ENCODE measurements around the gene YTHDF1. TPM values are rescaled to one million over a fixed set of nuclear protein-coding genes. Genes with fewer than 3 reads are reported as not detected.

YTHDF1 gene
- total and polyA plus RNA-seq, 2 of the 8 experiments (the other 6 are each of a cell fraction or from before 2014, with no cell fraction given) = 32.8 to 66.0 TPM

- H3K14ac ChIP-seq (ENCODE audit: insufficient read length) = no peak overlapping the region
- no peak overlapping the region for H4K5ac ChIP-seq (ENCODE audit: insufficient read length, low read depth, low read length)
- ChIA-PET POLR2A (ENCODE audit: partially characterized antibody) (interaction anchor here (0.6 to 1.5 kb wide), 3 partner anchors 14 to 63 kb away, joined by 3 to 5 read pairs (median 4); no protein-coding TSS in a partner anchor), CTCF (ENCODE audit: partially characterized antibody) (interaction anchor here (0.5 to 7.0 kb wide), 10 partner anchors 13 to 196 kb away, joined by 3 to 103 read pairs (median 3); partner anchors contain the start of gene BIRC7)
- no peak overlapping the region for H3K56ac ChIP-seq (replicated peaks; ENCODE audit: insufficient read length, low read depth, low read length)
- no peak overlapping the region for H3K4me2 ChIP-seq (ENCODE audit: insufficient read depth in 1 of 2, low read depth in 2 of 2, low read length in 2 of 2)
- H3K18ac ChIP-seq (ENCODE audit: extremely low read depth, low read length) = no peak overlapping the region
- H3K9ac ChIP-seq (replicated peaks in 1 of 4; ENCODE audit: extremely low read depth in 1 of 4, low read depth in 3 of 4, low read length in 3 of 4) = no peak overlapping the region
- peaks cover 0 to 23% (median 19%) of the 10 kb centered on the region in 4 experiments; a peak in 6 of 7 replicates for H3K4me1 ChIP-seq (replicated peaks in 1 of 4; ENCODE audit: control insufficient read depth in 3 of 4, insufficient read depth in 4 of 4, low read length in 3 of 4)
- WGBS, 2 experiments (ENCODE audit: extremely low coverage in 1 of 2, insufficient coverage in 1 of 2, insufficient read length in 1 of 2, insufficient replicate concordance in 2 of 2, low coverage in 1 of 2, low lambda C conversion rate in 2 of 2, missing lambda C conversion rate in 1 of 2) = 85% methylated on average over 25 of the region's 25 CpGs; no CpG with 5 or more reads in 1 of the 2 experiments
- H3K23me2 ChIP-seq (ENCODE audit: low read depth, low read length) = peaks cover 5% of the 10 kb centered on the region; the same call in 1 of the 2 replicates
- no peak overlapping the region for H2AK5ac ChIP-seq (ENCODE audit: low read depth, low read length)
- no peaks in the 10 kb centered on the region for H4K20me1 ChIP-seq (replicated peaks in 1 of 2; ENCODE audit: control insufficient read depth in 1 of 2, insufficient read depth in 2 of 2, low read length in 2 of 2)
- no peak overlapping the region for H4K91ac ChIP-seq (replicated peaks; ENCODE audit: insufficient read length, low read length)
- no peak overlapping the region for H3K4ac ChIP-seq (replicated peaks; ENCODE audit: insufficient read length, low read depth, low read length)
- TF ChIP-seq BRCA1 (IDR thresholded peaks at IDR 0.05; ENCODE audit: low read depth, low read length) (no peak), JUND (IDR thresholded peaks at IDR 0.05; ENCODE audit: low read length) (no peak), TBP (IDR thresholded peaks at IDR 0.05; ENCODE audit: low read depth, low read length) (no peak), CBX5 (IDR thresholded peaks at IDR 0.05; ENCODE audit: low read depth, low read length) (no peak), HDAC2 (IDR thresholded peaks at IDR 0.05; ENCODE audit: borderline replicate concordance in 1 of 2, low read depth in 2 of 2, low read length in 2 of 2) (no peak), ASH2L (IDR thresholded peaks at IDR 0.05; ENCODE audit: low read length) (no peak), CBX8 (IDR thresholded peaks at IDR 0.05; ENCODE audit: borderline replicate concordance, low read depth, low read length) (no peak), HDAC6 (IDR thresholded peaks at IDR 0.05; ENCODE audit: low read depth, low read length) (no peak), RNF2 (IDR thresholded peaks at IDR 0.05; ENCODE audit: borderline replicate concordance, low read depth, low read length, missing control alignments, poor library complexity, severe bottlenecking) (no peak)
- H2BK15ac ChIP-seq (ENCODE audit: low read length) = no peak overlapping the region
- H3K9me3 ChIP-seq (ENCODE audit: insufficient read depth in 2 of 2, low read depth in 1 of 2, low read length in 1 of 2) = no peaks in the 10 kb centered on the region
- H4K8ac ChIP-seq (ENCODE audit: extremely low read depth, insufficient read depth, low read length) = no peak overlapping the region
- H3K27me3 ChIP-seq (replicated peaks in 1 of 4; ENCODE audit: control insufficient read depth in 3 of 4, extremely low read depth in 1 of 4, insufficient read depth in 3 of 4, low read length in 3 of 4) = peaks cover 3 to 23% (median 20%) of the 10 kb centered on the region in 4 experiments
- H2AFZ ChIP-seq (ENCODE audit: low read length) = no peak overlapping the region
- no peaks in the 10 kb centered on the region; the same call in 1 of the 2 replicates for H3K79me1 ChIP-seq (ENCODE audit: low read depth, low read length)
- no peak overlapping the region for H3K23ac ChIP-seq (ENCODE audit: insufficient read length)
- no peaks in the 10 kb centered on the region for H3K36me3 ChIP-seq (ENCODE audit: control insufficient read depth in 2 of 4, insufficient read depth in 4 of 4, low read length in 3 of 4)
- H3K4me3 ChIP-seq (ENCODE audit: extremely low read depth in 1 of 4, insufficient read depth in 2 of 4, low read depth in 3 of 4, low read length in 4 of 4) = no peak overlapping the region
- no peak overlapping the region for H2BK12ac ChIP-seq (ENCODE audit: low read depth, low read length)
- no peak overlapping the region for H2BK20ac ChIP-seq (ENCODE audit: low read length)
- FAIRE-seq = no peak
- no peak for DNase-seq (ENCODE audit: low read depth in 1 of 2, low spot score in 2 of 2)
- no peaks in the 10 kb centered on the region for H3K79me2 ChIP-seq (ENCODE audit: control insufficient read depth in 1 of 2, insufficient read depth in 2 of 2, low read length in 2 of 2)
- H3K27ac ChIP-seq (ENCODE audit: low read depth, low read length) = no peak overlapping the region
- H2BK5ac ChIP-seq (ENCODE audit: low read depth, low read length) = no peak overlapping the region
- no peak overlapping the region for H2BK120ac ChIP-seq (replicated peaks; ENCODE audit: low read depth, low read length)
Measured at GRCh38 chr20:63248835-63249591, 33.1 kb upstream of the YTHDF1 start.

Data from H1 (cell line).